ENCODE measurements around the gene ATP2A2. TPM values are rescaled to one million over a fixed set of nuclear protein-coding genes. Genes with fewer than 3 reads are reported as not detected.

The ATP2A2 gene
- total RNA-seq, 1 experiment from 2014 or later, result 437 TPM

- BruUV-seq (replicated peaks), result TSS peak; percentile 96
- no peak for DNase-seq
- Mint-ChIP-seq H3K4me1 (ENCODE audit: low read depth, unreplicated experiment) (peaks cover 40% of the 10 kb centered on the region), H3K27me3 (ENCODE audit: unreplicated experiment) (no peaks in the 10 kb centered on the region), H3K27ac (ENCODE audit: unreplicated experiment) (peak overlapping the region; percentile 96), H3K9me3 (ENCODE audit: low read depth, unreplicated experiment) (no peaks in the 10 kb centered on the region), H3K4me3 (ENCODE audit: low read depth, unreplicated experiment) (peak overlapping the region; percentile 46), H3K36me3 (ENCODE audit: insufficient read depth, unreplicated experiment) (peaks cover 98% of the 10 kb centered on the region)
- CTCF ChIA-PET, result no interaction called here
- TF ChIP-seq CTCF (IDR thresholded peaks at IDR 0.05; ENCODE audit: unreplicated experiment), result no peak
- intact Hi-C loops (cut with micrococcal nuclease; ENCODE audit: unreplicated experiment), result loop anchor here (1.0 kb wide), 1 partner anchor 97 kb away; no protein-coding TSS in a partner anchor
These were observed 63.6 kb downstream of the ATP2A2 start for GRCh38 chr12:110344657-110345056.

- peak; percentile 94 for DNase-seq
- TF ChIP-seq CTCF (IDR thresholded peaks at IDR 0.05; ENCODE audit: unreplicated experiment), result no peak
- Mint-ChIP-seq H3K4me3 (ENCODE audit: low read depth, unreplicated experiment) (peak overlapping the region; percentile 46), H3K27me3 (ENCODE audit: unreplicated experiment) (no peaks in the 10 kb centered on the region), H3K9me3 (ENCODE audit: low read depth, unreplicated experiment) (no peaks in the 10 kb centered on the region), H3K4me1 (ENCODE audit: low read depth, unreplicated experiment) (peaks cover 34% of the 10 kb centered on the region), H3K27ac (ENCODE audit: unreplicated experiment) (peak overlapping the region; percentile 96), H3K36me3 (ENCODE audit: insufficient read depth, unreplicated experiment) (peaks cover 98% of the 10 kb centered on the region)
- intact Hi-C loops (cut with micrococcal nuclease; ENCODE audit: unreplicated experiment), result loop anchor here (1.0 kb wide), 1 partner anchor 98 kb away; no protein-coding TSS in a partner anchor
- no TSS peak for BruUV-seq (replicated peaks)
- CTCF ChIA-PET, result interaction anchor here (0.5 to 1.2 kb wide), 4 partner anchors 56 to 1778 kb away, joined by 3 read pairs; no protein-coding TSS in a partner anchor
These were observed 64.2 kb downstream of the ATP2A2 start for GRCh38 chr12:110345176-110345661.

GRCh38 chr12:110345963-110346362, 64.9 kb downstream of the ATP2A2 start:
- no peak for DNase-seq
- BruUV-seq (replicated peaks), result no TSS peak
- CTCF ChIA-PET, result interaction anchor here (0.6 to 1.2 kb wide), 3 partner anchors 56 to 197 kb away, joined by 3 read pairs; no protein-coding TSS in a partner anchor
- intact Hi-C loops (cut with micrococcal nuclease; ENCODE audit: unreplicated experiment), result loop anchor here (1.0 kb wide), 1 partner anchor 99 kb away; no protein-coding TSS in a partner anchor
- Mint-ChIP-seq H3K36me3 (ENCODE audit: insufficient read depth, unreplicated experiment) (peaks cover 98% of the 10 kb centered on the region), H3K27ac (ENCODE audit: unreplicated experiment) (peak overlapping the region; percentile 96), H3K9me3 (ENCODE audit: low read depth, unreplicated experiment) (no peaks in the 10 kb centered on the region), H3K4me3 (ENCODE audit: low read depth, unreplicated experiment) (no peak overlapping the region), H3K4me1 (ENCODE audit: low read depth, unreplicated experiment) (peaks cover 34% of the 10 kb centered on the region), H3K27me3 (ENCODE audit: unreplicated experiment) (no peaks in the 10 kb centered on the region)
- no peak for TF ChIP-seq CTCF (IDR thresholded peaks at IDR 0.05; ENCODE audit: unreplicated experiment)

DNA sequence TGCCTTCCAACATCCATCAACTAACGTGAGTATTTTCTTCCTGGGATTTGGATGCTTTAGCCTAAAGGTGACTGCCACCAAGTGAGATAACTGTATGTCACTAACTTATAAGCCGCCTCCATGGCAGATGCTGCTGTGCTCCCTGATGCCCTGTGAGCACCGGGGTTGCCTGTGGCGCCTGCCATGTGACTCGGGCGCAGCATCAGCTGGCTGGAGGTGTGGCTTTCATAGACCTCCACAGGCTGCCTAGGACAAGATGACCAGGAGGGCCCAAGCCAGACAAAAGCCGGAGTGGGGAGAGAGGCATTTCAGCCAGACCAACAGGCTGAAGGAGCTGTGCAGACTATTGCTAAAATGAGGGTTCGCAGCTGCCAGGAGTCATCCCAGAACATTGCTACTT, 66.7 kb downstream of the ATP2A2 start:
- H3K27ac Mint-ChIP-seq (ENCODE audit: unreplicated experiment), result peak overlapping the region; percentile 39
- H3K36me3 Mint-ChIP-seq (ENCODE audit: insufficient read depth, unreplicated experiment), result peaks cover 98% of the 10 kb centered on the region

More for the DNA sequence above, 66.7 kb downstream of the ATP2A2 start:
- no peak for DNase-seq
- no peak for TF ChIP-seq CTCF (IDR thresholded peaks at IDR 0.05; ENCODE audit: unreplicated experiment)
- Mint-ChIP-seq H3K4me3 (ENCODE audit: low read depth, unreplicated experiment) (no peak overlapping the region), H3K27me3 (ENCODE audit: unreplicated experiment) (no peaks in the 10 kb centered on the region), H3K9me3 (ENCODE audit: low read depth, unreplicated experiment) (no peaks in the 10 kb centered on the region), H3K4me1 (ENCODE audit: low read depth, unreplicated experiment) (peaks cover 34% of the 10 kb centered on the region)
- intact Hi-C loops (cut with micrococcal nuclease; ENCODE audit: unreplicated experiment), result no loop called here
- CTCF ChIA-PET, result interaction anchor here (0.6 kb wide), 1 partner anchor 23 kb away, joined by 5 read pairs; no protein-coding TSS in a partner anchor
- no TSS peak for BruUV-seq (replicated peaks)

All from Calu3 (cell line).